ENCODE results near the gene PAQR4.
A peak's percentile ranks its signal among the peaks of the same experiment; 100 is the strongest.

The PAQR4 gene

DNA sequence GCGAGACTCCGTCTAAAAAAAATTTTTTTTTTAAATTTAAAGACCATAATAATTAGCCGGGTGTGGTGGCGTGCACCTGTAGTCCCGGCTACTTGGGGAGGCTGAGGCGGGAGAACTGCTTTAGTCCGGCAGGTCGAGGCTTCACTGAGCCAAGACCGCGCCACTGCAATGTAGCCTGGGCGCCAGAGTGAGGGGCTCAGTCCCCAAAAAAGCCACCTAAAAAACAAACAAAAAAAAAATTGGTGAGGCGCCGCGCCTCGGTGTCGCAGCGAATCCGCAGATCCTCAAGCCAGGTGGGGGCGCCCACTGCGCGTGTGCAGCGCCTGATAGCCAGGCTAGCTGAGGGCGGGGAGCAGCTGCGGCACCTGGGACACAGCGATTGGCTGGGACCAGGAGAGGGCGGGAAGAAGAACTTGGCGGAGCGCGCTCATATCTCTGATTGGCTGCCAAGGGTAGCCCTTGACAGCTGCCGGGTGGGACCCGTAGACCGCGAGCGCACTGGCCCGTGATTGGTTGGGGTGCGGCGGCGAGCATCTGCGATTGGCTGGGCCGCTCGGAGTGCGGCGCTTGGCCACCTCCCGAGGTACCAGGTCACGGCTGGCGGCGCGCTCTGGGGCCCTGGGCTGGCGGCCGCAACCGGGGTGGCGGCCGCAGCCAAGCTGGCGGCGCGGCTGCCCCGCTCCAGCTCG is 34.6 kb downstream of the PAQR4 start:
- peak; percentile 86 to 95 for DNase-seq (ENCODE audit: low read depth in 1 of 2, low spot score in 1 of 2)

DNA sequence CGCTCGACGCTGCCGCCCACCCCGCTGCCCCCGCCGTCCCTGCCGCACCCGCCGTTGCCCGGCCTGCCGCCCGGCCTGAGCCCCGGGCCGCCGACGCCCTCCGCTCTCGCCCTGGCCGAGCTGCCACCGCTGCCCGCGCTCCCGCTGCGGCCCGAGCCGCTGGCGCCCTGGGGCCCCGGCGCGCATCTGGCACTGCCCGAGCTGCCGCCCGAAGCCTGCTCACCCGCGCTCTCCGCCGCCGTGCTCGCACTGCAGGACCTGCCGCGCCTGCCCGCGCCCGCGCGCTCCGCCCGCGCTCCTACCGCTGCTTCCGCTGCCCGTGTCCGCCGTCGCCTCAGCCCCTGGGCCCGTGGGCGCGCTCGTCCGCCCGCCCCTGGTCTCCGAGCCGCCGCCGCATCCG is 35.2 kb downstream of the PAQR4 start:
- no peak for DNase-seq (ENCODE audit: low read depth in 1 of 2, low spot score in 1 of 2)

DNA sequence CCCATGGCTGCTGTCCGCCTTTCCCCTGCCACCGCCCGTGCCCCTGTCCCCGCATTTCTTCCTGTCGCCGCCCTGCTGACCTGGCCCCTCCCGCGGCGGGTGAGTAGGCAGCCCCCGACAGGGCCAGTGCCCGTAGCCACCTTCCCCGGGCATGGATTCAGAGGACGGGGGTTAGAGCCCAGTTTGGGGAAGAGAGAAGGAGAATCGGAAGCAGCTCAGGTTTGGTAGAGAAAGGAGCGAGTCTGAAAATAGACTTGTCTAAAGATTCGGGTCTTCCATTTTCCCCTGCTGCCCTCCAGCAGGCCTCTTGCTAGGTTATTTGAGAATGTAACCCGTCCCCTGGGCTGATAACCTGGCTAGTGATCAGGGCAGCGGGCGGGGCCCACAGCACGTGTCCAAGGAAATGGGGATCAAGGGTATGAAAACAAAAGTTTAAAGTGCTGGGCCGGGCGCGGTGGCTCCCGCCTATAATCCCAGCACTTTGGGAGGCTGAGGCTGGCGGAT is 35.7 kb downstream of the PAQR4 start:
- no peak for DNase-seq (ENCODE audit: low read depth in 1 of 2, low spot score in 1 of 2)

DNA sequence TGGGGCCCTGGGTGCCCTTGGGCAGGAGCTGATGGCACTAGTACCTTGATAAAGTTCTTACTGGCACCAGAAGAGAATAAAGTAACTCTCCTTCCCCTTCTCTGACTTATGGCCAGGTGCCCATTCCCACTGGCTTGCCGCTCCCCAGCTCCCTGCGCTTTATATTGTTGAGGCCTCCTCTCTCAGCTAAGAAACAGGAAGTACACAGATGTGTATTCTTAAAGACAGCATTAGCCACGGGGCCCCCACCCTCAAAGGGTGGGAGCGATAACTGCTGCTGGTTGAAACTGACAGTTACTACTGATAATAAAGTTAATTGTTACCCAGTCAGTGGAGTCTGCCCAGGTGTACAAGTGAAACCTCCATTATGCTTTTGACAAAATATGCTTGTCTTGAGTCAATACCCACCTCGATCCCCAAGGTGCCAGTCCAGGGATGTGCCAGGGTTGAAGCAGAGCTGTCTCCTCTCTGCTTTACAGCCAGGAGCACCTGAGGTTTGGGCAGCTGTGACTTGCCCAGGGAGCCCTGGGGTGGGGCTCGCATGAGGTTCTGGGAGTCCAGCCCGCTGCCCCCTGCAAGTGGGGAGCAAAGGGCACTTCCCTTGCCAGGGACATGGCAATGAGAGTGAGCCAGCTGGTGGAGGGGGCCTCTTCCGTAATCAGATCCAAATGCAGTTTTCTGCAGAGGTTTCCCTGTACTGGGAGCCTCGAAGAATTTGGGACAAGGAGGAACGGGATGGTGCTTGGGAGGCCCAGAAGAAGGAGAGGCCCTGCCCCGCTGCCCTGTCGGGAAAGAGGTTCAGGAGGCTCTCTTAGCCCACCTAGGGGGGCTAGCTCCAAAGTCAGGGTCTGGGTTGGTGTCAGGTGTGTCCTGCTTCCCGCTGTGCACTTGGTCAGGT is 38.2 kb downstream of the PAQR4 start:
- DNase-seq (ENCODE audit: low read depth in 1 of 2, low spot score in 1 of 2) = no peak

DNA sequence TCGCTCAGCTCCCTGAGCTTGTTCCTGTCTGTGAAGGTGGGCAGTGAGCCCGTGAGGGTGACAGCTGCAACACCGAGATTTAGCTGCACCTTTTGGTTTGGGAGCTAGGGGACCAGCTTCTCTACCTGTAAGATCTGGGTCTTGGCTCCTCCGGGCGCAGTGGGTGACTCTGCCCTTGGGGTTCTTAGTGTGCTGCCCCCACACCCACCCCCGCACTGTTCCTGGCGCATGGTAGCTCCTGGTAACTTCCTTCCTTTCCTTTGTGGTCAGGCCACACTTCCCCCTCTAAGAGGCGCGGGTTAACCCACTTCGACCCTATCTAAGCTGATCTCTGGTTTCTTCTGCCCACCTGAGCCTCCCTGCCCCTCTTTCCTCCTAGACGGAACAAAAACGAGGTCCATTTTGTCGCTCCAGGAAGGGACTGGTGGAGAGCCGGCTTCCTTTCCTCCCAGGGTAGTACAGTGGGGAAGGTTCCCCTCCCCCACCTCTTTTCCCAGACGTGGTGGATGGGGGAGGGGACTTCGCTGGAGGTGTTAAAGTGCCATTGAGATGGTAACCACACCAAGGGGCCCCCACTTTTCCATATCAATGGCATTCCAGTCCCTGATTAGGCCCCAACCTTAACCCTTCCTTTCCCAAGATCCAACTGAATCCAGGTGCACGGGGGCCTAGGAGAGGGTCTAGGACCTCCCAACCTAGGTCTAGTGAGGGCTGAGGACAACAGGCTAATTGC is 39.0 kb downstream of the PAQR4 start:
- no peak for DNase-seq (ENCODE audit: low read depth in 1 of 2, low spot score in 1 of 2)

DNA sequence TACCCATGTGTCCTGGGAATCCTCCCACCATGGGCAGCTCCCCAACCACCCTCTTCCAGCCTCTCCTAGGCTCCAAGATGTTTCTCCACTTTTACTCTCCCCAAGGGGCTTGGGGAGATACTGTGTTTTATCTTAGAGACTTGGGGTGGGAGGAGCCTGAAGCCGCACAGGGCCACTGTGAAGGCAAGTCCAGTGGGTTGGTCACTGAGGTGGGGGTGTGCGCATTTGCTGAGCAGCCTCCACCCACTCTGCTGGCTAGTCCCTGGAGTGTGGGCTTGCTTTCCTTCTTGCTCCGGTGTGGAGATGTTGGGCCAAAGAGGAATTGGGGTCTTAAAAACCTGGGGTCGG is 39.5 kb downstream of the PAQR4 start:
- no peak for DNase-seq (ENCODE audit: low read depth in 1 of 2, low spot score in 1 of 2)

DNA sequence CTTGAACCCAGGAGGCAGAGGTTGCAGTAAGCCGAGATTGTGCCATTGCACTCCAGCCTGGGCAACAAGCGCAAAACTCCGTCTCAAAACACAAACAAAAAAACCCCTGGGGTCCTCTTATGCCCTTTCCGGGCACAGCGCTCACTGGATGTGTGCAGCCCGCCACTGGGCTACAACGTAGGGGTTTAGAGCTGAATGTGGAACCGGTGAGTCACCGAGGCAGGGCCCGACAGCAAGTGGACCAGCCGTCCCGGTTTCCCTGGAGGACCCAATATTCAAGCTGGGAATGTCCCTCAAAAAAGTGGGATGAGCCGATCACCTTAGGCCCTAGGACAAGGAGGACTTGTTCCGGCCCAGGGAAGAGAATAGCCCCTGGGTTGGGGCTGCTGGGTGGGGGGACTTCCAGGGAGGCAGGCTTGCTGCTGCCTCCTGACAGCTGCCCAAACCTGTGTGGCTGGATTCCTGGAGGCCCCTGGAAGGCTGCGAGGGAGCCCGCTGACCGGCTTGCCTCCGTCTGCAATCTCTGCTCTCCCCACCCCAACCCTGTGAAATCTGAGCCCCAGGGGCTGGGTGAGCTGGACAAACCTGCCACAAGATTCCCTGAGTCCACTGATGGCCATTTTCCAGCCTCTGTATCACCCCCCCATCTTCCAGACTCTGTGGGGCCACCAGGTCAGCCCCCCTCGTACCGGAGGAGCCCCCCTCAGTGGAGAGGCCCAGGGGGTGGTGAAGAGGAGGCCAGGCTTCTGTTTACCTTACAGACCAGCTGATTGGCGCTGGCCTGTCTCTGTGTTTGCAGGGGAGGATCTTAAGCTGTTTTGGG is 40.6 kb downstream of the PAQR4 start:
- no peak for DNase-seq (ENCODE audit: low read depth in 1 of 2, low spot score in 1 of 2)

DNA sequence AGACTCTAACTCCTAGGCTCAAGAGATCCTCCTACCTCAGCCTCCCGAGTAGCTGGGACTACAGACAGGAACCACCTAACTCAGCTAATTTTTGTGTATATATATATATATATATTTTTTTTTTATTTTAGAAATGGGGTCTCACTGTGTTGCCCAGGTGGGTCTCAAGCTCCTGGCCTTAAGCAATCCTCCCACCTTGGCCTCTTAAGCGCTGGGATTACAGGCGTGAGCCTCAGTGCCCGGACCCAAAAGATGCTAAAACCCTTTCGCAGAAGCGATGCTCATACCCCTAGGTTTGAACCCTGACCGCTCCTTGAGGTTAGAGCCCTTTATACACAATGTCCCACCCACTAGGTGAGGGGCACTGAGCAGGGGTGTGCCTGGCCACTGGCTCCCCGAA is 41.4 kb downstream of the PAQR4 start:
- DNase-seq (ENCODE audit: low read depth in 1 of 2, low spot score in 1 of 2) = no peak

DNA sequence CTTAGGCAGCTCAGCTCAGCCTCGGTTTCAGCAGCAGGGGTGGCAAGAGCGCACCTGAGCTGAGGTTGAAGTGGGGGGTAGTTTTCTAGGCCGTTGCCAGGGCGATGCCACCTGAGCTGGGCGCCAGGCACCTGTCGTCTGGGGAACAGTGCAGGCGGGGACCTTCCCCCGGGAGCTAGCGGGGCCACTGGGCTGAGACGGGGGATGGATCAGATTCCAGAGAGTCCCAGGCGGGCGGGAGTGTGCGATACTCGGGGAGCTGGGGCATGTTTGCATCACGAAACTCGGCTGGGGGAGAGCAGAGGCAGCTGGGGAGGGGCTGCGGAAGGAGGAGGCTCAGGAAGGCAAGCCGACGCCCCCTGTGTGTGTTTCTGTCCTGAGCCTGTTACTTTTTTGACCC is 43.1 kb downstream of the PAQR4 start:
- DNase-seq (ENCODE audit: low read depth in 1 of 2, low spot score in 1 of 2) = no peak

DNA sequence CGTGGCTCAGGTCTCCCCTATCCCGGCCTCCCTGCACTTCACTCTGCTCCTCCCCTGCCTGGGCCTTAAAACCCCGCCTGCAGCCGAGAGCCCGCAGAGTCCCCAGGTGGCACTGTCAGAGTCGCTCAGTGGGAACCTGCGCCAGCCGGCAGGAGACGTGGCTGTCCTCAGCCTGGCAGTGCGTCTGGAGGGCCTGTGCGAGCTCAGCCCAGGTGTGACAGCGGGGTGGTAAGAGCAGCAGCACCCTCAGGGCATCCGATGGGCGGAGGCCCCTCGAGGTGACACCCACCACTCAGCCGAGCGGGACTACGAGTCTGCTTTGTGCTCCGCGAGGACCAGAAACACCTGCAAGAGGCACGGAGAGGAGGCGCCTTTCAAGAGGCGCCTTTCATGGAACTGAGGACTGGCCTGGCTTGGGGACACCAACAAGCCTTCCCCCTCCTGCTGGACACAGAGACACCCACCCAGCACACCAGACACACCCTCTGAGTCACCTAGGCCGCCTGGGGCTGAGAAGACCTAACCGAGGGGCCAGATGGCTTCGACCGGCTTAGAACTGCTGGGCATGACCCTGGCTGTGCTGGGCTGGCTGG is 43.8 kb downstream of the PAQR4 start, which contains the start of gene CLDN9:
TSS of gene CLDN9 (plus strand) at position 96 of the 593 bp plus-strand sequence. CDS start at position 536, 440 bp downstream.
- DNase-seq (ENCODE audit: low read depth in 1 of 2, low spot score in 1 of 2) = no peak

DNA sequence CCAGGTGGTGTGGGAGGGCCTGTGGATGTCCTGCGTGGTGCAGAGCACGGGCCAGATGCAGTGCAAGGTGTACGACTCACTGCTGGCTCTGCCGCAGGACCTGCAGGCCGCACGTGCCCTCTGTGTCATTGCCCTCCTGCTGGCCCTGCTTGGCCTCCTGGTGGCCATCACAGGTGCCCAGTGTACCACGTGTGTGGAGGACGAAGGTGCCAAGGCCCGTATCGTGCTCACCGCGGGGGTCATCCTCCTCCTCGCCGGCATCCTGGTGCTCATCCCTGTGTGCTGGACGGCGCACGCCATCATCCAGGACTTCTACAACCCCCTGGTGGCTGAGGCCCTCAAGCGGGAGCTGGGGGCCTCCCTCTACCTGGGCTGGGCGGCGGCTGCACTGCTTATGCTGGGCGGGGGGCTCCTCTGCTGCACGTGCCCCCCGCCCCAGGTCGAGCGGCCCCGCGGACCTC is 44.4 kb downstream of the PAQR4 start:
- no peak for DNase-seq (ENCODE audit: low read depth in 1 of 2, low spot score in 1 of 2)

DNA sequence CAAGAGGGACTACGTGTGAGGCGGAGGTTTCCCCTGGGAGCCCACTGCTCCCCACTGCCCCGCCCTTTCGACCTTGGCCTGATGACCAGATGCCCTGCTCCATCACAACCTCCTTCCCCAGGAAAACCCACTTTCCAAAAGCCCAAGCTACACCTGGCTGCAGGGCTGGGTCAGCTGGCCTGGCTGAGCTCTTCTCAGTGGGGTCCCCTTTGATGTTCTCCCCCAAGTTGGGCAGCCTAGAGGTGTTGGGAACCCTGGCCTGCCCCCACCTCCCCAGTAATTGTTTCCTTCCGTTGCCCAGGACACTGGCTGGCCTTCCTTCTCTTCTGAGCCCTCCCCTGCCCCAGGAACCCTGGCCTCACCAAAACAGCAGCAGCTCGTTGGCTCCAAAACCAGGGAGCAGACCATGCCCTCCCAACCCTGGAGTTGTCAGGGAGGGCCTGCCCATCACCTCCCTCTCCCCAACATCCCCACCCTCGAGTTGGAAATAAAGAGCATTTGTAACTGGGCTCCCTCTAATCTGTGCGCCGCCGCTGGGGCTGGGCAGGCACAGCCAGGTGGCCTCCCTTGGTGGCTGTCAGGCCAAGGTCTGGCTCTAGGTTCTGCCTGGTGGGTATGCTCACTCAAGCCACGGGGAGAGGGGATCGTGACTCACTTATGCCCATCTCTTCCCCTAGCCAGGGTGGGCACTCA is 45.0 kb downstream of the PAQR4 start:
- no peak for DNase-seq (ENCODE audit: low read depth in 1 of 2, low spot score in 1 of 2)

DNA sequence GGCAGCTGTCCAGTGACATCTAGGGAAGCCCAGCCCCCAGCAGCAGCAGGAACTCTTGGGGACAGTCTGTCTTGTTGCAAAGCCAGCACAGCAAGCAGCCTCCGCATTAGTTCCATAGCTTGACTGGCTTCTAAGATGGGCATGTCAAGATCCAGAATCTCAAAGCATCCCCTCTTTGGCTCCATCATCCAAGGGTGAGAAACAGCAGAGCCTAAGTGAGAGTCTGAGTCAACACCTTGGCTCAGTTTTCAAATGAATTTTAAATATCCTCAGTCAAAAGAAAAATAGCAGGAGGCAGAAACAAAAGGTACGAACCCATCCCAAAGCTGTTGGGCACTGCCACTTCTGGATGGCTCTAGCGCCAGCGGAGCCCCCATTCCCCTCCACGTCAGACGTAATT is 45.8 kb downstream of the PAQR4 start:
- DNase-seq (ENCODE audit: low read depth in 1 of 2, low spot score in 1 of 2) = no peak

DNA sequence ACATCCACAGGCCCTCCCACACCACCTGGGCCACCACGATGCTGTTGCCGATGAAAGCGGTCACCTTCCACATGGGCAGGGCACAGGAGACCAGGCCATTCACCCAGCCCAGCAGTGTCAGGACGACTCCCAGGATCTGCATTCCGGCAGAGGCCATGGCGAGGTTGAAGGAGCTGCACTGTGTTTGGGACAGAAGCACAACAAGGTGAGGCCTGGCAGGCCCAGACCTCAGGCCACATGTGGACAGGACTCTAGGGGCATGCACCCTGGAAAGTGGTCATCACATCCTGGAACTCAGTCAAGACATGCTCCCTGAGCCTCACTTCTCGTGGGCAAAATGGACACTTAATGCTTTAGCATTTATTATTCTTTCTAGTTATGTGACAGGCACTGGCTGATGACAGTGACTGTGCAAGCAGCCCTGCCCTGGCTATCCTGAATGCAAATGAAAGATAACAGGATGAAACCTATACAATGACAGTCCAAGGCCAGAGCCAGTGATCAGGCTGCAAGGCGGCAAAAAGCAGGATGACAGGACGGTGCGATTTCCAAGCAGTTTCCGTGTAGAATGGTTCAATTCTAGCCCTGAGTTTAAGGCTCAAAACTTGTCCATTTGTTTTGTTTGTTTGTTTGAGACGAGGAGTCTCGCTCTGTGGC is 46.8 kb downstream of the PAQR4 start:
- DNase-seq (ENCODE audit: low read depth in 1 of 2, low spot score in 1 of 2) = no peak

DNA sequence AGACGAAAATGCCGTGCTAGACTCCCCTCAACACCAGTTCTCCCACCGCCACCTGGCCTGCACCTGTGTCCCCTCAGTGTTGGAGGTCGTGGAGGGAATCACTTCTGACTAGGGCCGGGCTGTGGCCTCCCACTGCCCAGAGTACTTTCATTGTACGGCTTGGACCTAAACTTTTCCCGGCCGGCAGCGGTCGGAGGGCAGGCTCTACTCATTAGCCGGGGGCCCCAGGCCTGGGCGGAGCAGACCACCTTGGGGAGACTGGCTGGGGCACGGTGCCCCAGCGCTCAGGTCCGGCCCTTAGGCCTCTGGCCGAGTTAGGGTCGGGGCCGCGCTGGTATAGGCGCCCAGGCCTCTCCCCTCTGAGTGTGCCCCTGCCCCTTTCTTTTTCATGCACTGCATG is 48.2 kb downstream of the PAQR4 start:
- DNase-seq (ENCODE audit: low read depth in 1 of 2, low spot score in 1 of 2) = no peak

DNA sequence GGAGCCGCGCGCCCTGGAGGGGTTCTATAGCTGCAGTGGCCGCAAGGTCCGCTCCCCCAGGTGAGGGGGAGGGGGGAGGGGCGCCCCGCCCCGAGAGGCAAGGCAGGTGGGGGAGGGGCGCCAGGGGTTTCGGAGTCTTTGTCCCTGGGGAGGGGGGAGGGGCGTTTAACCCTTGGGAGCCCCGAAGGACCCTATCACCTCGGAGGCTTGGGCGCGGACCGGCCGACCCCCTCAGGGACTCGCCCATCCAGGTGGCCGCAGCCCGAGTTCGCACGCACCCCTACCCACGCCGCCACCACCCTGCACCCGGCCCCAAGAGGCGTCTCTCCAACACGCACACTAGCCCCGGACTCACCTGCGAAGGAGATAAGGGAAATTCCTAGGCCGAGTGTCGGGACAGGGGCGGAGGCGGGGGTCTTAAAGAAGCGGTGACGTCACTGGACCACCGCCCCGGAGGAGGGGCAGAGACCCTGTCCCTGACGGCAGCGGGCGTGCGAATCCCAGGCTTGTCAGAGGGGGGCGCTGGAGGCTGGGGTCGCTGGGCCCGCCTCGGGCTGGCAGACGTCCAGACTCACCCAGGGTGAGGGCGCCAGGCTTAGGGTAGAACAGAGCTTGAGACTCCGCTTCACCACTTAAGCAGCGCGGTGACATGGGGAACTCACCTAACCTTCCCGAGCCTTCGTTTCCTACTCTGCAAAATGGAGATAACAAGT is 48.8 kb downstream of the PAQR4 start, which contains the start of gene CLDN6:
TSS of gene CLDN6 (minus strand) at position 390 of the 713 bp plus-strand sequence. CDS start 2,162 bp downstream, outside the sequence.
- DNase-seq (ENCODE audit: low read depth in 1 of 2, low spot score in 1 of 2) = no peak

DNA sequence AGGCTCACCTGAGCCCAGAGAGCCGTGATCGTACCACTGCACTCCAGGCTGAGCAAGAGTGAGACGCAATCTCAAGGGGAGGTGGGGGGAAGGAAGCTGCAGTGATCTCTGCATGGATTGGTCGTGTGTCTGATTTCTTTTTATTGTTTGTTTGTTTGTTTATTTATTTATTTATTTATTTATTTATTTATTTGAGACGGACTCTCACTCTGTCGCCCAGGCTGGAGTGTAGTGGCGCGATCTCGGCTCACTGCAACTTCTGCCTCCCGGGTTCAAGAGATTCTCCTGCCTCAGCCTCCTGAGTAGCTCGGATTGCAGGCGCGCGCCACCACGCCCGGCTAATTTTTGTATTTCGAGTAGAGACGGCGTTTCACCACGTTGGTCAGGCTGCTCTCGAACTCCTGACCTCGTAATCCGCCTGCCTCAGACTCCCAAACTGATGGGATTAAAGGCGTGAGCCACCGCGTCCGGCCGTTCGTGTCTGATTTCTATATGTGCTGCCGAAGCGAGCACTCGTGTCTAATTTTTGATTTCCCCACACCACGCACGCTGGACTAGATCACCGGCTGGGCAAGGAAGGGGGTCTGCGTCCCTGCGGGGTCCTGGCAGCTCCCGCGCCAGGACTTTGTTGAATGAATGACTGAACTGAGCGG is 50.6 kb downstream of the PAQR4 start:
- DNase-seq (ENCODE audit: low read depth in 1 of 2, low spot score in 1 of 2) = no peak

DNA sequence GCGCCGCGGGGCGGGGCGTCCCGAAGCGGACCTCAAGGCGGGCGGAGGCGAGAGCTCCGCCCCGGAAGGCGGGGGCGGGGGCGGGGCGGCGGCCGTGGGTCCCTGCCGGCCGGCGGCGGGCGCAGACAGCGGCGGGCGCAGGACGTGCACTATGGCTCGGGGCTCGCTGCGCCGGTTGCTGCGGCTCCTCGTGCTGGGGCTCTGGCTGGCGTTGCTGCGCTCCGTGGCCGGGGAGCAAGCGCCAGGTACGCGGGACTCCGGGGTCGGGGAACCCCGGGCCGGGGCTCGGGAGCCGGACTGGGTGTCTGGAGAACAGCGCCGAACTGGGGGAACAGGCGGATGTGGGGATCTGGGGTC is 51.1 kb downstream of the PAQR4 start, which contains the start of gene TNFRSF12A:
TSS of gene TNFRSF12A (plus strand) at position 122 of the 357 bp plus-strand sequence. CDS start at position 152, 30 bp downstream.
- peak in 1 of 2 donors; percentile 46 for DNase-seq (ENCODE audit: low read depth in 1 of 2, low spot score in 1 of 2)
